Mucosa of gallbladder (tissue), 1 donor: ENCODE results near the gene MYT1. TPM values are rescaled to one million over a fixed set of nuclear protein-coding genes. Genes with fewer than 3 reads are reported as not detected.
A peak's percentile ranks its signal among the peaks of the same experiment; 100 is the strongest.

Experiments
- DNase-seq: peaks from one replicate; pipeline ENCODE4 v3.0.0-alpha.2; 2020; ENCODE audit warnings: low spot score
- total RNA-seq: library from RNA; stranded (reverse); gene quantifications from one replicate; pipeline ENCODE4 v1.2.1, GENCODE V29; 2021
- donor health status: DM: no; HTN: no; CAD: no.

Gene MYT1
- total RNA-seq, 1 donor from 2014 or later, result 0.17 TPM

GRCh38 chr20:64153861-64154589 lies 10.2 kb upstream of the MYT1 start:
- no peak for DNase-seq

- DNase-seq, result no peak
Observed at GRCh38 chr20:64154590-64155257, 9.5 kb upstream of the MYT1 start.

- no peak for DNase-seq
Observed at GRCh38 chr20:64155258-64156135, 8.8 kb upstream of the MYT1 start.

GRCh38 chr20:64156136-64156885 lies 7.9 kb upstream of the MYT1 start:
- no peak for DNase-seq

- no peak for DNase-seq
Observed at GRCh38 chr20:64156886-64157875, 7.1 kb upstream of the MYT1 start.

GRCh38 chr20:64157878-64158277 lies 6.4 kb upstream of the MYT1 start:
- no peak for DNase-seq

- no peak for DNase-seq
Observed at GRCh38 chr20:64158346-64159285, 5.6 kb upstream of the MYT1 start.

- DNase-seq, result no peak
Observed at GRCh38 chr20:64159286-64159680, 5.0 kb upstream of the MYT1 start.

GRCh38 chr20:64159711-64160110 lies 4.5 kb upstream of the MYT1 start:
- no peak for DNase-seq

GRCh38 chr20:64160118-64160517 lies 4.1 kb upstream of the MYT1 start:
- DNase-seq, result no peak

- no peak for DNase-seq
Observed at GRCh38 chr20:64160526-64161355, 3.5 kb upstream of the MYT1 start.

GRCh38 chr20:64161356-64162238 lies 2.7 kb upstream of the MYT1 start:
- DNase-seq, result peak; percentile 63

- no peak for DNase-seq
Observed at GRCh38 chr20:64162239-64162910, 1.9 kb upstream of the MYT1 start.

GRCh38 chr20:64163776-64164122 lies 503 bp upstream of the MYT1 start:
- DNase-seq, result no peak

GRCh38 chr20:64165866-64166600 lies 1.8 kb downstream of the MYT1 start:
- DNase-seq, result no peak
